EH (cell line): ENCODE measurements around the gene POLR1D.
A peak's percentile ranks its signal among the peaks of the same experiment; 100 is the strongest.

ENCODE experiments used
- DNase-seq: peaks from one replicate; pipeline ENCODE4 v3.0.0-alpha.2; 2015; ENCODE audit warnings: low read depth

Gene POLR1D, protein sequence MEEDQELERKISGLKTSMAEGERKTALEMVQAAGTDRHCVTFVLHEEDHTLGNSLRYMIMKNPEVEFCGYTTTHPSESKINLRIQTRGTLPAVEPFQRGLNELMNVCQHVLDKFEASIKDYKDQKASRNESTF

DNA sequence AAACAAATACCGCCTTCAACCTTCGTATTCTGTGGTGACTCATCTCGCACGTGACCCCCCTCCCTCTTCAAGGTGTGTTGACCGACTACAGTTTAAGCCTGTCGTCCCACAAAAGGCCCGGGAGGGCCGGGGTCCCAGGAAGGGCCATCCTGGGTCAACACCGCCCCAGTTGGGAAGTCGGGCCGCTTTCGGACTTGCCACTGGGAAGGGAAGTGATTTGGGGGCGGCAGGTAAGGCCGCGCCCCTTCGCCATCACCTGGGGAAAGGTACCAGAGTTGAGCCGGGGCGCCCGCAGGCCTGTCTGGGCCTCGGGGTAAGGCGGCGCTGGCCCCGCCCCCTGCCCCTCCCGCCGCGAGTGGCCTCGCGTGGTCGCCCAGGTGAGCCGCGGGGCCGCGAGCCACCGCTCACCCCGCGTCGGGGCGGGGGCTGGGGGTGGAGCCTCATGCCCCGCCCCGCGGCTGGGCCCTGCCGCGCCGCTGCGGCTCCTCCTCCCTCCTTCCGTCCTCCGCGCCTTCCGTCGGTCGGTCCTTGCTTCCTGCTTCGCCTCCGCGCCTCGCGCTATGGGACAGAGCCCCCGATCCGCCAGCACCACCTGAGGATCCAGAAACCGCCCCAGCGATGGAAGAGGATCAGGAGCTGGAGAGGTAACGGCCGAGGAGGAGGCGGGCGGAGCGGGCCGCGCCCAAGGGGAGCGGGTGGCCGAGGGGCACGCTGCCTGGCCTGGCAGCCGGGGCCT is at the start of gene POLR1D:
Gene POLR1D, plus strand, starts transcription at position 527 of the 736 bp plus-strand sequence. Its CDS starts 92 bp downstream, at position 619.
- DNase-seq = peak; percentile 77

DNA sequence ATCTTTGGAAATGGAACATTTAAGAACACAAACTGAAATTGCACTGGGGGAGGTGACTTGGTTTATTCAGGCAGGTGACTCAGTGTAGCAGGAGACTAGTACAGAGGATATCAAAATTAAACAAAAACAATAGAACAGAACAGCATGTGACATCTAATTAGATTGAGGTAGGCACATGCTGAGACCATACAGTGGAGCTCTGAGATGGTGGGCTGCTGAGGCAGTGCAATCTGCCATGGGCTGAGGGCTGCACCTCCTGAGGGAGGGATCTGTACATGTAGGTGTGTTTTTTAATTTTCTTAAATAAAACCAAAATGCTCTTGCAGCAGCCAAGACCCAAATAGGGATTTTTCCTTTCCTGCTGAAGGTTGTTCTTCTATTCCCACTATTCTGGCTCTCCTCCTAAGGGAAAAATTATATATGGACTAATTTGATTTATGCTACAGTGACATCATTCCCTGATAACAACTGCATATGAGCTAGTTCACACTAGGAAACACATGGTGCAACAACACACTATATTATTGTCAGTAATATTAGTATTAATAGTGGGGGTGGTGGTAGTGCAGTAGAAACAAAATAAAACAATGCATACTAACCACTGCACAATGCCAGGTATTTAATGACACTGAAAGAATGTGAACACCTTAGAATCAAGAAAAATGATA is 49.3 kb upstream of the POLR1D start:
- DNase-seq = no peak

GRCh38 chr13:27573265-27573664 is 48.4 kb upstream of the POLR1D start:
- peak; percentile 70 for DNase-seq

GRCh38 chr13:27574661-27575060 is 47.0 kb upstream of the POLR1D start:
- no peak for DNase-seq

- DNase-seq = peak; percentile 64
Measured at GRCh38 chr13:27578121-27579030, 43.3 kb upstream of the POLR1D start.

- peak; percentile 56 for DNase-seq
Measured at GRCh38 chr13:27583645-27584044, 38.0 kb upstream of the POLR1D start.

GRCh38 chr13:27587095-27587746 is 34.5 kb upstream of the POLR1D start:
- DNase-seq = peak; percentile 6

GRCh38 chr13:27588405-27588804 is 33.3 kb upstream of the POLR1D start:
- no peak for DNase-seq

GRCh38 chr13:27592865-27593264 is 28.8 kb upstream of the POLR1D start:
- no peak for DNase-seq

GRCh38 chr13:27593267-27593666 is 28.4 kb upstream of the POLR1D start:
- DNase-seq = no peak

DNA sequence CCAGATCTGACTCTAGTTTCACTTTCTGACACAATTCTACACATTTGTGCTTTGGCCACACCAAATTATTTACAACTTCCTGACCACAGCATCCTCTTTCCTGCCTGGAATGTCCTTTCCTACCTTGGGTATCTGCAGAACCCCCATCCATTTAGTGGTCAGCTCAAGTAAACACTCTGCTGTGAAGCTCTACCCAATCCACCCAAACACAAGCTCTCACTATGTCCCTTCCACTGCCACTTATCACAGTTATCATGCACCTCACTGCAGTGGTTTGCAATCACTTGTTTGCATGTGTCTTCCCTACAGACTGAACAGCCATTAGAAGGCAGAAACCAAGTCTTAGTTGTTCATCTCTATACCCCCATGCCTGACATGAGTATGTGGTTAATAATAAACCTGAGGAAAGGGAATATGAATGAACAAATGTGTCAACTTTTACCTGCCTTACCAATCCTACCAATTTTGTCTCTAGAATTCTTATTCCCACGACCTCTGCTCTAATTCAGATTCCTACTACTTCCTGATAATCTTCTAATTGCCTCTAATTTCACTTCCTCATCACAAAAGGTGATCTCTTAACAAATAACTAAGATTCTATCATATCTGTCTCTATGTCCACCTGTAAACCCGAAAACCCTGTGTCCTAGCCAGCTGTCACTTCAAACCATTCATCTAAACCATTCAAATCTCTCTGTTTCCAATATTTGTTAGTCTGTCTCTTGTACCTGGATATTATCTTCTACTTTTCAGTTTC is 26.5 kb upstream of the POLR1D start:
- no peak for DNase-seq

DNA sequence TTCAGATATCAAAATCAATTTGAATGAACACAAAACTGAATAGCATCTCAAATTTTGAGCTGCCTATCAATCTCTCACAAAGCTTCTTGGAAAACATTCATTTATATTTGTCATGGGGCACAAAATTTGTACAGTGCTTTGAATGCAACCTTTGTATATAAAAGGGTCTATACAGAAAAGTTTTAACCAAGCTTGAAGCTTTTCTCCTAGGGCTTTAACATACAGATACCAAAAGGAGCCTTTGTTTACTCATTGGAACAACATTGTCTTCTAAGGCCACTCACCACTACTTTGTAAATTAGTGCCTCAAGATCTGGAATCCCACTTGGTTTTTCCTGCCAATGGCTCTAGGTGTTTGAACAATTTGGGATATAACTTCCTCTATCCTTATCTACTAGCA is 22.6 kb upstream of the POLR1D start:
- DNase-seq = no peak

- peak; percentile 87 for DNase-seq
Measured at GRCh38 chr13:27599845-27600553, 21.7 kb upstream of the POLR1D start.

GRCh38 chr13:27600711-27601110 is 21.0 kb upstream of the POLR1D start:
- no peak for DNase-seq

DNA sequence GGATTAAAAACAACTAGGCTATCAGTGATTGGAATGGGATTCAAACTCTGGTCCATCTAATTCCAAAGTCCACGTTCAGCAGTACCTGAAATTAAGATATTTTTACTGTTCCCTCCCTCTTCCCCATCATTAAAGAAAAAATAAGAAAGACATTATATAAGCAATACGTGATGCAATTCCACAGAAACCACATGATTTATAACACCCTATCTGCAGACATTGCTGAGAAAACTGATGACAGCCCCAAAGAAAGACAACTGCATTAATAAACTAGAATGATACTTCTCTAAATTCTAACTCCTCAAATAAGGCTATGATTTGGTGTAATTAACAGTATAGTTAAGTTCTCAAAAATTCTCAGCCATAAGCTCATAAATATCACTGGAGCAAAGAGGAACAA is 20.5 kb upstream of the POLR1D start:
- DNase-seq = no peak

GRCh38 chr13:27601803-27602202 is 19.9 kb upstream of the POLR1D start:
- no peak for DNase-seq

GRCh38 chr13:27605099-27605498 is 16.6 kb upstream of the POLR1D start:
- DNase-seq = no peak

GRCh38 chr13:27605610-27606200 is 16.0 kb upstream of the POLR1D start:
- DNase-seq = no peak

DNA sequence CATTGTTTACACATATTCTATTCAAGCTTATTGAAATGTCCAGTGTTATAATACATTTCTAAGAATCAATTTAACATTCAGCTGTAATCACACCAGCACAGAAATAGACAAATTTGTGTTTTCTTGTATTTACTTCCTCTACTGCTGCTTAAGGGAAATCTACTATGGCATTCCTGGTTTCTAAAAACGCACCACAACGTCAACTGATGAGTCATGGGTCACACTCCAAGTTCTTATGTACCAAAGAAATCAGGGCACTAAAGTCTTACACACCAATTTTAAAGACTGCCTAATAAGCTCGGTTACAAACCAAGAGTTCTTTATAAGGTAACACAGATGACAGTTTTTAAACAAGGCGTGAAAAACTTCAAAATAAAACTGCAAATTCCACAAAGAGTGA is 14.6 kb upstream of the POLR1D start:
- peak; percentile 80 for DNase-seq

- no peak for DNase-seq
Measured at GRCh38 chr13:27613628-27614027, 8.1 kb upstream of the POLR1D start.
